Measurements from ENCODE around the gene DYRK1A.

DYRK1A gene

DNA sequence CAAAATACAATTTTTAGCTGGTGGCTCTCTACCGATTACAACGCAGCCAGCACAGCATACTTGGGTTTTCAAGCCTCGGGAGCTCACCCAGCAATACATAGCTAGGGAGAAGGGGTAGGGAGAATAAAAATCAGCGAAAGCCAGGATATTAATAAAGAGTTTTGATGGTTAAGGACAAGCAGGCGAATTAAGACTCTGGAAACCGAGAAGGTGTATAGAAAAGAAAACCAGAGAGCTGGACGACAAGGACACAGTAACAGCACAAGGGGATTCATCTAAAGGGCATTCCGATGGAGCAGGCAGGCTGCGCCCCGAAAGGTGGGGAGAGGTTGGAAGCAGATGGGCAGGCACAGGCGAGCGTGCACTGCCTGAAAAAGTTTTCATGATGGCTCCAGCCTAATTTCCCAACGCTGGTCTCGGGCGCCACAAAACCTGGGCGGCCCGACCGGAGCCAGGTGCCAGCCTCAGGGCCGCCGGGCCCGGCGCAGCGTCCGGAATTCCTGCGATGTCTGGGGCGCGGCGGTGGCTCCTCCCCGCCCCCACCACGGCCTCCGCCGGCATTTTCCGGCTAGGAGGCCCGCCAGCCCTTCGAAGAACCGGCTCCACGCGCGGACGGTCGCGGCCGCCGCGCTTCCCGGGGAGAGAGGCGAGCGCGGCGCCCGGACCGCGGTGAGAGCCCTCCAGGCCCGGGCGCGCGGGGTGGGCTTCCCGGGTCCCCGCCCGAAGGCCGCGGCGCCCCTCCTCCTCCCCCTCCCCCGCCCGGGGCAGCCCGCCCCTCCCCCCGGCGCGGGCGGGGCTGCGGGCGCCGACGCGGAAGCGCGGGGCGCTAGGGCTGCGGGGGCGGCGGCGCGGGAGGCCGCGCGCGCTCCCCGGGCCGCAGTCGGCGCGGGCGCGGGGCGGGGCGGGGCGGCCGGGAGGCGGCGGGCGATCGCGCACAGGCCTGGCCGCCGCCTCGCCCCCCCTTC, 774 bp upstream of the DYRK1A start:
- H3K4me3 ChIP-seq (ENCODE audit: low read depth, low read length) = peak overlapping the region; percentile 90
- TF ChIP-seq POLR2A (IDR thresholded peaks at IDR 0.05; ENCODE audit: extremely low read depth, insufficient read length) = peak; percentile 21
- TF ChIP-seq, protein P1, sequence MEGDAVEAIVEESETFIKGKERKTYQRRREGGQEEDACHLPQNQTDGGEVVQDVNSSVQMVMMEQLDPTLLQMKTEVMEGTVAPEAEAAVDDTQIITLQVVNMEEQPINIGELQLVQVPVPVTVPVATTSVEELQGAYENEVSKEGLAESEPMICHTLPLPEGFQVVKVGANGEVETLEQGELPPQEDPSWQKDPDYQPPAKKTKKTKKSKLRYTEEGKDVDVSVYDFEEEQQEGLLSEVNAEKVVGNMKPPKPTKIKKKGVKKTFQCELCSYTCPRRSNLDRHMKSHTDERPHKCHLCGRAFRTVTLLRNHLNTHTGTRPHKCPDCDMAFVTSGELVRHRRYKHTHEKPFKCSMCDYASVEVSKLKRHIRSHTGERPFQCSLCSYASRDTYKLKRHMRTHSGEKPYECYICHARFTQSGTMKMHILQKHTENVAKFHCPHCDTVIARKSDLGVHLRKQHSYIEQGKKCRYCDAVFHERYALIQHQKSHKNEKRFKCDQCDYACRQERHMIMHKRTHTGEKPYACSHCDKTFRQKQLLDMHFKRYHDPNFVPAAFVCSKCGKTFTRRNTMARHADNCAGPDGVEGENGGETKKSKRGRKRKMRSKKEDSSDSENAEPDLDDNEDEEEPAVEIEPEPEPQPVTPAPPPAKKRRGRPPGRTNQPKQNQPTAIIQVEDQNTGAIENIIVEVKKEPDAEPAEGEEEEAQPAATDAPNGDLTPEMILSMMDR (IDR thresholded peaks at IDR 0.05; ENCODE audit: low read depth, low read length) = no peak
- DNase-seq (ENCODE audit: low read depth) = peak; percentile 68

DNA sequence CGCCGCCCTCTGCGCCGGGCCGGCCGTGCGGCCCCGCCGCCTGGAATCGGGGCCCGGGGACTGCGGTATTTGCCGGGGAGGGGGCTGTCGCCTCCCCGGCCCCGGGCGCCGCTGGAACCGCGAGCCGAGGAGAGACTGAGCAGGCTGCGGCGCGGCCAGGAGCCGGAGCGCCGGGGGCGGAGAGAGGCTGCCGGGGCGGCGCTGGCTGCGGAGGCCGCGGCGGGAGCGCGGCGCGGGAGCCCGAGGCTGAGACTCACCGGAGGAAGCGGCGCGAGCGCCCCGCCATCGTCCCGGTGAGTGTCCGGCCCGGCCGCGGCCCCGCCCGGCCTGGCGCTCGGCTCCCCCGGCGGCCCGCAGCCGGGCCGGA, 746 bp downstream of the DYRK1A start:
- TF ChIP-seq, protein P1 (IDR thresholded peaks at IDR 0.05; ENCODE audit: low read depth, low read length) = no peak
- TF ChIP-seq MYC (IDR thresholded peaks at IDR 0.05; ENCODE audit: low read depth, low read length) (no peak), POLR2A (IDR thresholded peaks at IDR 0.05; ENCODE audit: extremely low read depth, insufficient read length) (no peak)
- TF ChIP-seq, protein P2, sequence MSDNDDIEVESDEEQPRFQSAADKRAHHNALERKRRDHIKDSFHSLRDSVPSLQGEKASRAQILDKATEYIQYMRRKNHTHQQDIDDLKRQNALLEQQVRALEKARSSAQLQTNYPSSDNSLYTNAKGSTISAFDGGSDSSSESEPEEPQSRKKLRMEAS (IDR thresholded peaks at IDR 0.05; ENCODE audit: low read depth, low read length) = no peak
- peak overlapping the region; percentile 81 for H3K4me3 ChIP-seq (ENCODE audit: low read depth, low read length)
- no peak for DNase-seq (ENCODE audit: low read depth)

- DNase-seq (ENCODE audit: low read depth) = peak; percentile 60
- peak overlapping the region; percentile 81 for H3K4me3 ChIP-seq (ENCODE audit: low read depth, low read length)
- no peak for TF ChIP-seq POLR2A (IDR thresholded peaks at IDR 0.05; ENCODE audit: extremely low read depth, insufficient read length)
- TF ChIP-seq, protein P2 (IDR thresholded peaks at IDR 0.05; ENCODE audit: low read depth, low read length) = no peak
- TF ChIP-seq, protein P1 (IDR thresholded peaks at IDR 0.05; ENCODE audit: low read depth, low read length) = no peak
- no peak for TF ChIP-seq MYC (IDR thresholded peaks at IDR 0.05; ENCODE audit: low read depth, low read length)
Measured at GRCh38 chr21:37367703-37368540, 1.3 kb downstream of the DYRK1A start.

- H3K4me3 ChIP-seq (ENCODE audit: low read depth, low read length) = peak overlapping the region; percentile 81
- peak; percentile 30 for DNase-seq (ENCODE audit: low read depth)
- TF ChIP-seq, protein P2 (IDR thresholded peaks at IDR 0.05; ENCODE audit: low read depth, low read length) = no peak
- TF ChIP-seq POLR2A (IDR thresholded peaks at IDR 0.05; ENCODE audit: extremely low read depth, insufficient read length) (no peak), MYC (IDR thresholded peaks at IDR 0.05; ENCODE audit: low read depth, low read length) (no peak)
- TF ChIP-seq, protein P1 (IDR thresholded peaks at IDR 0.05; ENCODE audit: low read depth, low read length) = no peak
Measured at GRCh38 chr21:37368541-37369279, 2.1 kb downstream of the DYRK1A start.

GRCh38 chr21:37369307-37369854, 2.8 kb downstream of the DYRK1A start:
- peak overlapping the region; percentile 81 for H3K4me3 ChIP-seq (ENCODE audit: low read depth, low read length)
- DNase-seq (ENCODE audit: low read depth) = no peak
- no peak for TF ChIP-seq POLR2A (IDR thresholded peaks at IDR 0.05; ENCODE audit: extremely low read depth, insufficient read length)
- TF ChIP-seq, protein P2 (IDR thresholded peaks at IDR 0.05; ENCODE audit: low read depth, low read length) = no peak

Data from NB4 (cell line).